HEK293 (cell line): ENCODE measurements around the gene PKMYT1.
A peak's percentile ranks its signal among the peaks of the same experiment; 100 is the strongest.

ENCODE experiments used
- BCL11A ChIP-seq: fragments of 450-650 bp; formaldehyde crosslinking; IDR thresholded peaks from 2 replicates; pipeline ENCODE4 v1.5.1; 2016; ENCODE audit warnings: low read depth, missing biosample characterization, missing genetic modification characterization
- GLI4 ChIP-seq: fragments of 450-650 bp; formaldehyde crosslinking; IDR thresholded peaks from 2 replicates; pipeline ENCODE4 v1.5.1; 2016; ENCODE audit warnings: missing biosample characterization, missing genetic modification characterization
- HIC1 ChIP-seq: fragments of 450-650 bp; formaldehyde crosslinking; IDR thresholded peaks from 2 replicates; pipeline ENCODE4 v1.5.1; 2016; ENCODE audit warnings: missing biosample characterization, missing genetic modification characterization
- MYNN ChIP-seq: fragments of 450-650 bp; formaldehyde crosslinking; IDR thresholded peaks from 2 replicates; pipeline ENCODE4 v1.5.1; 2016; ENCODE audit warnings: missing biosample characterization, missing genetic modification characterization, borderline replicate concordance
- PATZ1 ChIP-seq: fragments of 450-650 bp; formaldehyde crosslinking; IDR thresholded peaks from 2 replicates; pipeline ENCODE4 v1.5.1; 2016; ENCODE audit warnings: missing biosample characterization, missing genetic modification characterization
- PRDM1 ChIP-seq: fragments of 450-650 bp; formaldehyde crosslinking; IDR thresholded peaks from 2 replicates; pipeline ENCODE4; 2016; ENCODE audit warnings: missing biosample characterization, missing genetic modification characterization
- PRDM10 ChIP-seq: fragments of 450-650 bp; formaldehyde crosslinking; IDR thresholded peaks from 2 replicates; pipeline ENCODE4 v1.5.1; 2016; ENCODE audit warnings: missing biosample characterization, missing genetic modification characterization
- TRIM28 ChIP-seq: IDR thresholded peaks from 2 replicates; pipeline ENCODE4 v1.6.1; 2011; ENCODE audit warnings: low read length, control low read depth, borderline replicate concordance
- YY2 ChIP-seq: fragments of 450-650 bp; formaldehyde crosslinking; IDR thresholded peaks from 2 replicates; pipeline ENCODE4 v1.5.1; 2016; ENCODE audit warnings: missing biosample characterization, missing genetic modification characterization
- ZNF133 ChIP-seq: fragments of 450-650 bp; formaldehyde crosslinking; IDR thresholded peaks from 2 replicates; pipeline ENCODE4 v1.5.1; 2016; ENCODE audit warnings: missing biosample characterization, missing genetic modification characterization
- ZNF211 ChIP-seq: fragments of 450-650 bp; formaldehyde crosslinking; IDR thresholded peaks from 2 replicates; pipeline ENCODE4 v1.5.1; 2016; ENCODE audit warnings: low read depth, missing biosample characterization, missing genetic modification characterization
- ZNF311 ChIP-seq: fragments of 450-650 bp; formaldehyde crosslinking; IDR thresholded peaks from 2 replicates; pipeline ENCODE4 v1.5.1; 2017; ENCODE audit warnings: missing biosample characterization, missing genetic modification characterization, borderline replicate concordance
- ZNF416 ChIP-seq: fragments of 450-650 bp; formaldehyde crosslinking; IDR thresholded peaks from 2 replicates; pipeline ENCODE4 v1.5.1; 2016; ENCODE audit warnings: missing biosample characterization, missing genetic modification characterization
- ZNF548 ChIP-seq: fragments of 450-650 bp; formaldehyde crosslinking; IDR thresholded peaks from 2 replicates; pipeline ENCODE4 v1.5.1; 2016; ENCODE audit warnings: missing biosample characterization, missing genetic modification characterization
- ZNF561 ChIP-seq: fragments of 450-650 bp; IDR thresholded peaks from 2 replicates; pipeline ENCODE4 v1.5.1; 2018; ENCODE audit warnings: missing biosample characterization, missing genetic modification characterization, borderline replicate concordance
- ZNF596 ChIP-seq: fragments of 450-650 bp; IDR thresholded peaks from 2 replicates; pipeline ENCODE4 v1.5.0; 2018; ENCODE audit warnings: missing biosample characterization, mild to moderate bottlenecking, missing genetic modification characterization, moderate library complexity
- ZNF623 ChIP-seq: fragments of 450-650 bp; formaldehyde crosslinking; IDR thresholded peaks from 2 replicates; pipeline ENCODE4 v1.5.1; 2016; ENCODE audit warnings: missing biosample characterization, missing genetic modification characterization
- ZNF701 ChIP-seq: fragments of 450-650 bp; formaldehyde crosslinking; IDR thresholded peaks from 2 replicates; pipeline ENCODE4 v1.5.1; 2016; ENCODE audit warnings: missing biosample characterization, missing genetic modification characterization
- ZNF707 ChIP-seq: fragments of 450-650 bp; formaldehyde crosslinking; IDR thresholded peaks from 2 replicates; pipeline ENCODE4 v1.5.1; 2016; ENCODE audit warnings: missing biosample characterization, missing genetic modification characterization
- ZNF747 ChIP-seq: fragments of 450-650 bp; formaldehyde crosslinking; IDR thresholded peaks from 2 replicates; pipeline ENCODE4 v1.5.1; 2016; ENCODE audit warnings: missing biosample characterization, missing genetic modification characterization
- ZSCAN16 ChIP-seq: fragments of 450-650 bp; formaldehyde crosslinking; IDR thresholded peaks from 2 replicates; pipeline ENCODE4 v1.5.1; 2016; ENCODE audit warnings: missing biosample characterization, missing genetic modification characterization
- TF ChIP-seq, protein P1 (sequence below): fragments of 450-650 bp; formaldehyde crosslinking; IDR thresholded peaks from 2 replicates; pipeline ENCODE4 v1.5.1; 2016; ENCODE audit warnings: missing biosample characterization, missing genetic modification characterization
- TF ChIP-seq, protein P2 (sequence below): fragments of 450-650 bp; formaldehyde crosslinking; IDR thresholded peaks from 2 replicates; pipeline ENCODE4 v1.5.1; 2016; ENCODE audit warnings: missing biosample characterization, missing genetic modification characterization
- TF ChIP-seq, protein P3 (sequence below): fragments of 450-650 bp; formaldehyde crosslinking; IDR thresholded peaks from 2 replicates; pipeline ENCODE4 v1.5.1; 2016; ENCODE audit warnings: missing biosample characterization, missing genetic modification characterization

Gene PKMYT1

GRCh38 chr16:2968738-2969544 lies 11.3 kb downstream of the PKMYT1 start, which contains the start of gene PAQR4 (continued):
- TF ChIP-seq, protein P1, sequence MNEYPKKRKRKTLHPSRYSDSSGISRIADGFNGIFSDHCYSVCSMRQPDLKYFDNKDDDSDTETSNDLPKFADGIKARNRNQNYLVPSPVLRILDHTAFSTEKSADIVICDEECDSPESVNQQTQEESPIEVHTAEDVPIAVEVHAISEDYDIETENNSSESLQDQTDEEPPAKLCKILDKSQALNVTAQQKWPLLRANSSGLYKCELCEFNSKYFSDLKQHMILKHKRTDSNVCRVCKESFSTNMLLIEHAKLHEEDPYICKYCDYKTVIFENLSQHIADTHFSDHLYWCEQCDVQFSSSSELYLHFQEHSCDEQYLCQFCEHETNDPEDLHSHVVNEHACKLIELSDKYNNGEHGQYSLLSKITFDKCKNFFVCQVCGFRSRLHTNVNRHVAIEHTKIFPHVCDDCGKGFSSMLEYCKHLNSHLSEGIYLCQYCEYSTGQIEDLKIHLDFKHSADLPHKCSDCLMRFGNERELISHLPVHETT (tag by site-specific recombination): peak; percentile 70; the same call in 1 of the 2 replicates
- TF ChIP-seq YY2 (tag by site-specific recombination): no peak
- TF ChIP-seq ZNF747 (tag by site-specific recombination): no peak
- no peak for TF ChIP-seq ZNF596 (tag by site-specific recombination)
- peak; percentile 98 for TF ChIP-seq PATZ1 (tag by site-specific recombination)
- TF ChIP-seq, protein P2, sequence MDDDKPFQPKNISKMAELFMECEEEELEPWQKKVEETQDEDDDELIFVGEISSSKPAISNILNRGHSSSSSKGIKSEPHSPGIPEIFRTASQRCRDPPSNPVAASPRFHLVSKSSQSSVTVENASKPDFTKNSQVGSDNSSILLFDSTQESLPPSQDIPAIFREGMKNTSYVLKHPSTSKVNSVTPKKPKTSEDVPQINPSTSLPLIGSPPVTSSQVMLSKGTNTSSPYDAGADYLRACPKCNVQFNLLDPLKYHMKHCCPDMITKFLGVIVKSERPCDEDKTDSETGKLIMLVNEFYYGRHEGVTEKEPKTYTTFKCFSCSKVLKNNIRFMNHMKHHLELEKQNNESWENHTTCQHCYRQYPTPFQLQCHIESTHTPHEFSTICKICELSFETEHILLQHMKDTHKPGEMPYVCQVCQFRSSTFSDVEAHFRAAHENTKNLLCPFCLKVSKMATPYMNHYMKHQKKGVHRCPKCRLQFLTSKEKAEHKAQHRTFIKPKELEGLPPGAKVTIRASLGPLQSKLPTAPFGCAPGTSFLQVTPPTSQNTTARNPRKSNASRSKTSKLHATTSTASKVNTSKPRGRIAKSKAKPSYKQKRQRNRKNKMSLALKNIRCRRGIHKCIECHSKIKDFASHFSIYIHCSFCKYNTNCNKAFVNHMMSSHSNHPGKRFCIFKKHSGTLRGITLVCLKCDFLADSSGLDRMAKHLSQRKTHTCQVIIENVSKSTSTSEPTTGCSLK (tag by site-specific recombination): no peak
- no peak for TF ChIP-seq PRDM1 (tag by site-specific recombination)
- 0 out of 2 replicates have a peak, but pooled peaks have one; percentile 12 for TF ChIP-seq BCL11A (tag by site-specific recombination)
- TF ChIP-seq ZNF561 (tag by site-specific recombination): 0 out of 2 replicates have a peak, but pooled peaks have one; percentile 30
- no peak for TF ChIP-seq ZNF623 (tag by site-specific recombination)
- TF ChIP-seq ZNF701: no peak
- no peak; the same call in 1 of the 2 replicates for TF ChIP-seq GLI4
- no peak for TF ChIP-seq ZNF133 (tag by site-specific recombination)
- peak; percentile 100 for TF ChIP-seq HIC1 (tag by site-specific recombination)
- TF ChIP-seq TRIM28: no peak
- TF ChIP-seq ZNF707 (tag by site-specific recombination): no peak
- no peak for TF ChIP-seq ZNF311 (tag by site-specific recombination)
- TF ChIP-seq, protein P3, sequence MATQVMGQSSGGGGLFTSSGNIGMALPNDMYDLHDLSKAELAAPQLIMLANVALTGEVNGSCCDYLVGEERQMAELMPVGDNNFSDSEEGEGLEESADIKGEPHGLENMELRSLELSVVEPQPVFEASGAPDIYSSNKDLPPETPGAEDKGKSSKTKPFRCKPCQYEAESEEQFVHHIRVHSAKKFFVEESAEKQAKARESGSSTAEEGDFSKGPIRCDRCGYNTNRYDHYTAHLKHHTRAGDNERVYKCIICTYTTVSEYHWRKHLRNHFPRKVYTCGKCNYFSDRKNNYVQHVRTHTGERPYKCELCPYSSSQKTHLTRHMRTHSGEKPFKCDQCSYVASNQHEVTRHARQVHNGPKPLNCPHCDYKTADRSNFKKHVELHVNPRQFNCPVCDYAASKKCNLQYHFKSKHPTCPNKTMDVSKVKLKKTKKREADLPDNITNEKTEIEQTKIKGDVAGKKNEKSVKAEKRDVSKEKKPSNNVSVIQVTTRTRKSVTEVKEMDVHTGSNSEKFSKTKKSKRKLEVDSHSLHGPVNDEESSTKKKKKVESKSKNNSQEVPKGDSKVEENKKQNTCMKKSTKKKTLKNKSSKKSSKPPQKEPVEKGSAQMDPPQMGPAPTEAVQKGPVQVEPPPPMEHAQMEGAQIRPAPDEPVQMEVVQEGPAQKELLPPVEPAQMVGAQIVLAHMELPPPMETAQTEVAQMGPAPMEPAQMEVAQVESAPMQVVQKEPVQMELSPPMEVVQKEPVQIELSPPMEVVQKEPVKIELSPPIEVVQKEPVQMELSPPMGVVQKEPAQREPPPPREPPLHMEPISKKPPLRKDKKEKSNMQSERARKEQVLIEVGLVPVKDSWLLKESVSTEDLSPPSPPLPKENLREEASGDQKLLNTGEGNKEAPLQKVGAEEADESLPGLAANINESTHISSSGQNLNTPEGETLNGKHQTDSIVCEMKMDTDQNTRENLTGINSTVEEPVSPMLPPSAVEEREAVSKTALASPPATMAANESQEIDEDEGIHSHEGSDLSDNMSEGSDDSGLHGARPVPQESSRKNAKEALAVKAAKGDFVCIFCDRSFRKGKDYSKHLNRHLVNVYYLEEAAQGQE (tag by site-specific recombination): peak; percentile 100
- TF ChIP-seq ZSCAN16: no peak
- no peak for TF ChIP-seq MYNN
- no peak for TF ChIP-seq ZNF416
- no peak for TF ChIP-seq ZNF211 (tag by site-specific recombination)
- peak; percentile 95 for TF ChIP-seq PRDM10 (tag by site-specific recombination)
- no peak for TF ChIP-seq ZNF548 (tag by site-specific recombination)
